ENCODE measurements around the gene CIC. TPM values are rescaled to one million over a fixed set of nuclear protein-coding genes. Genes with fewer than 3 reads are reported as not detected.

The CIC gene
- total and polyA plus RNA-seq, 9 of the 15 experiments (the other 6 are each of a cell fraction or from before 2014, with no cell fraction given) = 0.07 to 44.7 (median 8.6) TPM

DNA sequence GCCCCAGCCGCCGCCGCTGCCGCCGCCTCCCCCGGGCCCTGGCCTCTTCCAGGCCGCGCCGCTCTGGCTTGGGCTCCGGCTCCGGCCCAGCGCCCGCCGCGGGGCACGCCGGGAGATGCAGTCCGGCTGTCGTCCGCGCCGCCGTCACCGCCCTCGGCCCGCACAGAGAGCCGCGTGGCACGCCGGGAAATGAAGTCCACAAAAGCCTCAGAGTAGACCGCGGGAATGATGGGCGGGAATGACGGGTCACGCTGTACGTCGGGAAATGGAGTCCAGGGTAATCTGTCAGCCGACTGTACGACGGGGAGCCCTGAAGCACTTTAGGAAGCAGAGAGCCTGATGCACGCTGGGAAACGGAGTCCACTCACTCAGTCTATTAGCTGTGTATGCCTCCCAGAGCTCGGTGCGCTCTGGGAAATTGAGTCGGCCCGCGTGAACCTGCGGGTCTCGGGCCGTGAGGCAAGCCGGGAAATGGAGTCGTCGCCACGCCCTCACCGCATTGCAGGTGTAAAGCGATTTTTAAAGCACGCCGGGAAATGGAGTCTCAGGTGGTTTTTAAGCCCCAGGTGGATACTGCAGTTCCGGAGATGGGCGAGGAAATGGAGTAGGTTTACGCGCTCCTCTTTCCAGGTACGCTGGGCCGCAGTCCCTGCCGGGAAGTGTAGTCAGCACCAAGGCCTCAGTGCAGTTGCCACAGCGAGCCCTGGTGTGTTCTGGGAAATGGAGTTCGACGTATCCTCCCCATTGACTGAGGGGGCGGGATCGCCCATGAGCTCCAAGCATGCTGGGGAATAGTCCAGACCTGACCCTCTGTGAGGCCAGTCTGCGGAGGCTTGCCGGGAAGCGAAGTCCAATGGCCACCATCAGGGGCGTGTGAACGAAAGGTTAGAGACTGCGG is 26.3 kb upstream of the CIC start, which contains the start of gene GSK3A (continued):
- TF ChIP-seq CHD7 (IDR thresholded peaks at IDR 0.05; ENCODE audit: low read depth, low read length) = no peak
- peak; percentile 85 for TF ChIP-seq GMEB1 (CRISPR knock-in tag; IDR thresholded peaks at IDR 0.05)
- peak; percentile 54; the same call in 1 of the 2 replicates for TF ChIP-seq MTA1 (IDR thresholded peaks at IDR 0.05; ENCODE audit: borderline replicate concordance)
- TF ChIP-seq ZNF197 (CRISPR knock-in tag; IDR thresholded peaks at IDR 0.05; ENCODE audit: low read depth) = peak; percentile 78; the same call in 1 of the 2 replicates
- TF ChIP-seq, protein P1, sequence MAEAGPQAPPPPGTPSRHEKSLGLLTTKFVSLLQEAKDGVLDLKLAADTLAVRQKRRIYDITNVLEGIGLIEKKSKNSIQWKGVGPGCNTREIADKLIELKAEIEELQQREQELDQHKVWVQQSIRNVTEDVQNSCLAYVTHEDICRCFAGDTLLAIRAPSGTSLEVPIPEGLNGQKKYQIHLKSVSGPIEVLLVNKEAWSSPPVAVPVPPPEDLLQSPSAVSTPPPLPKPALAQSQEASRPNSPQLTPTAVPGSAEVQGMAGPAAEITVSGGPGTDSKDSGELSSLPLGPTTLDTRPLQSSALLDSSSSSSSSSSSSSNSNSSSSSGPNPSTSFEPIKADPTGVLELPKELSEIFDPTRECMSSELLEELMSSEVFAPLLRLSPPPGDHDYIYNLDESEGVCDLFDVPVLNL (CRISPR knock-in tag; IDR thresholded peaks at IDR 0.05; ENCODE audit: low read depth) = 0 out of 2 replicates have a peak, but pooled peaks have one; percentile 37
- TF ChIP-seq NELFE (IDR thresholded peaks at IDR 0.05; ENCODE audit: insufficient read depth, insufficient read length) = peak; percentile 44
